ENCODE data around the gene MARK2. TPM values are rescaled to one million over a fixed set of nuclear protein-coding genes. Genes with fewer than 3 reads are reported as not detected.

Gene MARK2
- total and polyA plus RNA-seq, 11 donors = 17.0 to 53.5 (median 37.5) TPM

DNA sequence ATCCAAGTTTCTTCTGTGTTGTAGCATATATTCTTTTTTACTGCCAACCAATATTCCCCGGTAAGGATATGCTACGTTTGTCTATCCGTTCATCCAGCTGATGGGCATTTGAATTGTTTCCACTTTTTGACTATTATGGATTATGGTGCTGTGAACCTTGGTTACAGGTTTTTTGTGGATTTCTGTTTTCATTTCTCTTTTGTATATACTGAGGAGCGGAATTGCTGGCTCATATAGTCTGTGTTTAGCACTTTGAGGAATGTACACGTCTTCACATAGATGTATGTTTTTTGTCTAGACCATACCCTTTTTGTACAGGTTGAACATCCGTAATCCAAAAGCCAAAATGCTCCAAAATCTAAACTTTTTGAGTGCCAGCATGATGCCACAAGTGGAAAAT, 54.4 kb downstream of the MARK2 start:
- DNase-seq (no peak), ATAC-seq (no peak)
- no peak overlapping the region for H3K27ac ChIP-seq
- peaks cover 4 to 57% (median 27%) of the 10 kb centered on the region in 12 donors for H3K4me1 ChIP-seq
- no peaks in the 10 kb centered on the region for H3K9me3 ChIP-seq
- TF ChIP-seq, protein P1, sequence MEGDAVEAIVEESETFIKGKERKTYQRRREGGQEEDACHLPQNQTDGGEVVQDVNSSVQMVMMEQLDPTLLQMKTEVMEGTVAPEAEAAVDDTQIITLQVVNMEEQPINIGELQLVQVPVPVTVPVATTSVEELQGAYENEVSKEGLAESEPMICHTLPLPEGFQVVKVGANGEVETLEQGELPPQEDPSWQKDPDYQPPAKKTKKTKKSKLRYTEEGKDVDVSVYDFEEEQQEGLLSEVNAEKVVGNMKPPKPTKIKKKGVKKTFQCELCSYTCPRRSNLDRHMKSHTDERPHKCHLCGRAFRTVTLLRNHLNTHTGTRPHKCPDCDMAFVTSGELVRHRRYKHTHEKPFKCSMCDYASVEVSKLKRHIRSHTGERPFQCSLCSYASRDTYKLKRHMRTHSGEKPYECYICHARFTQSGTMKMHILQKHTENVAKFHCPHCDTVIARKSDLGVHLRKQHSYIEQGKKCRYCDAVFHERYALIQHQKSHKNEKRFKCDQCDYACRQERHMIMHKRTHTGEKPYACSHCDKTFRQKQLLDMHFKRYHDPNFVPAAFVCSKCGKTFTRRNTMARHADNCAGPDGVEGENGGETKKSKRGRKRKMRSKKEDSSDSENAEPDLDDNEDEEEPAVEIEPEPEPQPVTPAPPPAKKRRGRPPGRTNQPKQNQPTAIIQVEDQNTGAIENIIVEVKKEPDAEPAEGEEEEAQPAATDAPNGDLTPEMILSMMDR (IDR thresholded peaks at IDR 0.05) = no peak
- H3K36me3 ChIP-seq = peaks cover 0 to 49% (median 38%) of the 10 kb centered on the region in 9 donors
- H3K4me3 ChIP-seq = no peak overlapping the region
- H3K27me3 ChIP-seq = no peaks in the 10 kb centered on the region
- intact Hi-C loops (cut with DNase I) = no loop called here
- 97 to 98% (median 97%) methylated on average over 6 of the region's 6 CpGs for WGBS, 4 donors

DNA sequence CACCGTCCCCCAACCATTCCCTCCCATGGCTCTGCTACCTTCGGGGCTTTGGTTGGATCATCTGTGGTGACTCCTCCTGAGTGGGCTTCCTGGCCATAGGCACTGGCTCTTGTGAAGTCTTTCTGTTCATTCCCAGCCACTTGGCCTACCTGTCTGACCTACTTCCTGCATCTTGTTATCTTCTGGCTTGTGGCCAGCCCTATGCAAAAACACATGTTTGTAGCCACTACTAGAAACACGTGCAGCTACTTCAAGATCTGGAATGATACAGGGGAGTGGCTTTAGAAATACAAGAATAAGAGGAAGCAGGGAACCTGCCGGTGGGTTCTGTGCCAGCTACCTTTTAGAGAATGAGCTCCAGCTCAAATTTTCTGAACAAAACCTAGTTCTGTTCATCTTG, 57.2 kb downstream of the MARK2 start:
- intact Hi-C loops (cut with DNase I) = no loop called here
- H3K4me3 ChIP-seq = no peak overlapping the region
- 47 to 61% (median 56%) methylated on average over 4 of the region's 4 CpGs for WGBS, 4 donors
- peaks cover 0 to 33% (median 10%) of the 10 kb centered on the region in 12 donors for H3K4me1 ChIP-seq
- DNase-seq (no peak), ATAC-seq (no peak)
- no peak for TF ChIP-seq POLR2A (IDR thresholded peaks at IDR 0.05)
- TF ChIP-seq, protein P1 (IDR thresholded peaks at IDR 0.05) = no peak
- H3K36me3 ChIP-seq = peaks cover 0 to 73% (median 66%) of the 10 kb centered on the region in 9 donors
- H3K27ac ChIP-seq = no peak overlapping the region
- H3K9me3 ChIP-seq = no peaks in the 10 kb centered on the region
- no peaks in the 10 kb centered on the region for H3K27me3 ChIP-seq

DNA sequence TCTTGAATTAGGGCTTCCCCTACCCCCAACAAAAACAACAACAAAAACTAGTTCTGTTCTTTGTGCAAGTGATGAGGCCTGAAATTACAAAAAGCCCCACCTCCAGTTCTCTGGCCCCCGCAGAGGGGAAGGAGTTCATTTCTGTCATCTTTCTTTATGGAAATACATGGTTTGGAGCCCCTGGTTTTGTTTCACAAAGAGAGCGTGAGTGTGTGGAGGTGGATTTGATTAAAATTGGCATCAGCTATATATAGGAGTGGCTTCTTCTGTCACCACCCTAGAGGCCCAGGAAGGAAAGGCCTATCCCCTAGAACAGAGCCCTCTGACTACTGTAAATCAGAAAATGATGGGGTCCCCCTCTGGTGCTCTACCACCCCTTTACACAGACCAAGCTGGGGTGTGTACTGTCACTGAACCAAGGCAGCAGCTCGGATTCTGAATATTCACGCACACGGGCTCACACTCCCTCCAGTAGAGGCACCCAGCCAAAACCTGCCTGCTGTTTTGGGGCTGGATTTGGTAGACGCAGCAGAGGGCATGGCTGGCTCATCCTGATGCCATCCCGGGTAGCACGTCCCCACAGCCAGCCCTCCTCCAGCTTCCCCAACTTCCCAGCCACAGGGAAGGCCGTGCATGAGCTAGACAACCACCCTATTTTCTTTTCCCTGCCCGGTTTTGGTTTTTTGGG, 58.7 kb downstream of the MARK2 start:
- H3K4me3 ChIP-seq = no peak overlapping the region
- H3K36me3 ChIP-seq = peaks cover 0 to 81% (median 77%) of the 10 kb centered on the region in 9 donors
- H3K9me3 ChIP-seq = no peaks in the 10 kb centered on the region
- TF ChIP-seq, protein P1 (IDR thresholded peaks at IDR 0.05) = no peak
- TF ChIP-seq POLR2A (IDR thresholded peaks at IDR 0.05) = no peak
- 60 to 74% (median 63%) methylated on average over 10 of the region's 10 CpGs for WGBS, 4 donors
- no peaks in the 10 kb centered on the region for H3K27me3 ChIP-seq
- intact Hi-C loops (cut with DNase I) = no loop called here
- peaks cover 0 to 26% (median 7%) of the 10 kb centered on the region in 12 donors for H3K4me1 ChIP-seq
- no peak overlapping the region for H3K27ac ChIP-seq
- DNase-seq = peak in 1 of 5 donors; percentile 18
- peak in 3 of 4 donors; percentile 37 to 60 (median 46) for ATAC-seq

- peaks cover 2 to 99% (median 92%) of the 10 kb centered on the region in 9 donors for H3K36me3 ChIP-seq
- no peak for ATAC-seq
- H3K27ac ChIP-seq = no peak overlapping the region
- no peaks in the 10 kb centered on the region for H3K27me3 ChIP-seq
- WGBS, 4 donors = 62 to 73% (median 66%) methylated on average over 3 of the region's 3 CpGs
- no peak for DNase-seq
- H3K9me3 ChIP-seq = no peaks in the 10 kb centered on the region
- H3K4me3 ChIP-seq = no peak overlapping the region
- TF ChIP-seq, protein P1 (IDR thresholded peaks at IDR 0.05) = peak in 1 of 12 donors; percentile 16
- TF ChIP-seq POLR2A (IDR thresholded peaks at IDR 0.05) = no peak
- intact Hi-C loops (cut with DNase I) = no loop called here
- peaks cover 0 to 16% (median 2%) of the 10 kb centered on the region in 12 donors for H3K4me1 ChIP-seq
Observed at GRCh38 chr11:63901660-63902059, 62.8 kb downstream of the MARK2 start.

All from heart left ventricle (tissue), 16 donors.